HG03571 (cell line): ENCODE data around the gene UGCG.
"Not testable (repeated sequence)": the region's sequence is repeated elsewhere in the genome, so short reads cannot be mapped to it uniquely, and the experiment has no call there.

Experiments used
- ATAC-seq: cut with Tn5 transposase; IDR thresholded peaks from one replicate; pipeline ENCODE4 v1.9.1; 2021; ENCODE audit not compliant: unreplicated experiment

Gene UGCG

GRCh38 chr9:111917201-111917600, 20.6 kb downstream of the UGCG start:
- no peak for ATAC-seq

GRCh38 chr9:111917980-111918379, 21.4 kb downstream of the UGCG start:
- ATAC-seq, result no peak

DNA sequence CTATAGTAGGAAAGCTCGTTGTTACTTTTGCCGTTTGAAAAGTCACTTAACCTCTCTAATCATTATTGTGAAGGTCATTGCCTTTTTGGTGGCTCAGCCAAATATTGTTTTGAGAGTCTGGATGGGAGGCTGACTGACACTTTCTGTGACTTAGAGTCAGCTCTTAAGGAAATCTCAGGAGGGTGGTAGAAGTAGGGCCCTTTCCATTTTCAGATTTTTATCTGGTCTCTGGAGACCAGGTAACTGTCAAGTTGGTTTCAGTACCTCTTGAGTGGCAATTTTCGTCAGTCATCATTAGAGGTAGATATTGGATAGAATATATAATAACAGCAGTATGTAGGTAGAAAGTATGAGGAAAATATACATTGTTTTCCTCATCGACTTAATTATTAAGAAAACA, 23.3 kb downstream of the UGCG start:
- no peak for ATAC-seq

DNA sequence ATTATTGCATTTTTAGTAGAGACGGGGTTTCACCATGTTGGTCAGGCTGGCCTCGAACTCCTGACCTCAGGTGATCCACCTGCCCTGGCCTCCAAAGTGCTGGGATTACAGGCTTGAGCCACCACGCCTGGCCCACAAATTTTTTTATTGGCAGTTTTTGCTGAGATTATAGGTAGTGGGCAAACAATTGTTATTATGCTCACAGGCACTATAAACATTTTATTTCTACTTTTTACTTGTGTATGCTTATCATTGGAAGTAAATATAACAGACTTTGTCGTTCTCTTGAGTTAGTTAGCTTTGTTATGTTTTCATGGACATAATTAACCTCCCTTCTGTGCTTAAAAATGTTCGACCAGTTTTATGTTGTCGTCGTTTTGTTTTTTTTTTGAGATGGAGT, 23.9 kb downstream of the UGCG start:
- no peak for ATAC-seq

GRCh38 chr9:111922324-111923013, 25.9 kb downstream of the UGCG start:
- no peak for ATAC-seq

DNA sequence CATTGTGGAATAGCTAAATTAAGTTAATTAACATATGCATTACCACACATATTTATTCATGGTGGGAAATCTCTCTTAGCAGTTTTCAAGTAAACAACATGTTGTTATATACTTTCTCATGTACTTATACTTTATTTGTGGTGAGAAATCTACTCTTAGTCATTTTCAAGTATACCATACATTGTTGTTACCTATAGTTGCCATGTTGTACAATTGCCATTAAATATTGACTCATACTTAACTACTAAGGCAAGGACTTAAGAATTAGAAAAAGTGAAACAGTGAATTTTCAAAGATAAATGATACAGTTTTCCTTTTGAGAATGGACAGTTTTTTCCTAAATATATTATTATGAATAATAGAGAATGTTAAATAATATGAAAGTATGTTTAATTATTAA, 27.7 kb downstream of the UGCG start:
- ATAC-seq, result no peak

GRCh38 chr9:111925017-111925770, 28.6 kb downstream of the UGCG start:
- no peak for ATAC-seq

- no peak for ATAC-seq
These were observed 29.2 kb downstream of the UGCG start for GRCh38 chr9:111925784-111926183.

GRCh38 chr9:111926421-111926875, 29.8 kb downstream of the UGCG start:
- peak; percentile 98 for ATAC-seq

- no peak for ATAC-seq
These were observed 31.7 kb downstream of the UGCG start for GRCh38 chr9:111928359-111928720.

GRCh38 chr9:111934747-111935146, 38.1 kb downstream of the UGCG start:
- ATAC-seq, result no peak

- no peak for ATAC-seq
These were observed 39.8 kb downstream of the UGCG start for GRCh38 chr9:111936391-111936790.

DNA sequence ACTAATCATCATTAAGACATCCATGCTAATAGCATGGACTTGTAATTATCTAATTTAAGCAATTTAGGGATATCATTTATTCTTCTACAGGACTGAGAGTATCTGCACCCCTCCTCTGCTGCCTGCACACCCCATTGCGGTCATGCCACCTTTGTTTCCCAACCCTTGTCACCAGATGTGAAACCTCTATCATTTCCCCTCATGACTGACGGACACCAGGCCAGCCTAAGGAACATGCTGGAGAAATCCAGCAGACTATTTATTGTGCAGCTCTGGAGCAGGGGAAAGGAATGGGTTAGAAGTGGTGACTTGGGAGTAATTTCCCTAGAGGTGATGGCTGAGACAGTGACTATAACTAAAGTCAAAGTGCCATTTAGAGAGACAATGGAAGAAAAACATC, 40.7 kb downstream of the UGCG start:
- no peak for ATAC-seq

DNA sequence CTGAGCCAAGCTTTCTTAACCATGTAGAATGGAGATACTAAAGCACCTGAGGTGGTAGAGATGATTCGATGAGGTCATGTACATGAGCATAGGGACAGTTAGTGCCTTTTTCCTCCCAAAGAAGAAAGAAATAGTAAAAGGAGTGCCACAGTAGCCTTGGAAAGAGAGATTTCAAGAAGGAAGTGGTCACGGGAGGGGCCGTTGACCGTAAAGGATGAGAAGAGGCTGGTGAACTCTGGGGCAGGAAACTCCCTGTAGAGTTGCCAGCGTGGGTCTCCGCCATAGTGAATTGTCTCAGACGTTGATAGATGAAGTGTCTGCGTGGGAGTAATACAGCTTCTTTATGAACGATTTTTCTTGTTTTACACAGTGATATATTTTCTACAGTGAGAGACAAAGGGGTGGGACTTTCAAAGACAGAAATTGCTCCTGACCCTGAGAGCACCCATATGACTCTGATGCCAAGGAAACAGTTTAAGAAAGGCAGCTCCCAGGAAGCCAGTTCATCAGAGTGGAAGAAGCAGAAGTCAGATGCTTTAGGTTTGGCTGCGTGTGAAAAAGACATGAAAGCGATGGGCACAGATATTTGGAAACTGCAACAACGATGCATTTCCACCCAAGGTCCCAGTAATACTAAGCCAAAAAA, 41.3 kb downstream of the UGCG start:
- ATAC-seq, result peak; percentile 78

GRCh38 chr9:111938427-111938800, 41.8 kb downstream of the UGCG start:
- ATAC-seq, result no peak

- no peak for ATAC-seq
These were observed 42.7 kb downstream of the UGCG start for GRCh38 chr9:111939322-111939721.

- ATAC-seq, result no peak
These were observed 44.1 kb downstream of the UGCG start for GRCh38 chr9:111940697-111941096.

DNA sequence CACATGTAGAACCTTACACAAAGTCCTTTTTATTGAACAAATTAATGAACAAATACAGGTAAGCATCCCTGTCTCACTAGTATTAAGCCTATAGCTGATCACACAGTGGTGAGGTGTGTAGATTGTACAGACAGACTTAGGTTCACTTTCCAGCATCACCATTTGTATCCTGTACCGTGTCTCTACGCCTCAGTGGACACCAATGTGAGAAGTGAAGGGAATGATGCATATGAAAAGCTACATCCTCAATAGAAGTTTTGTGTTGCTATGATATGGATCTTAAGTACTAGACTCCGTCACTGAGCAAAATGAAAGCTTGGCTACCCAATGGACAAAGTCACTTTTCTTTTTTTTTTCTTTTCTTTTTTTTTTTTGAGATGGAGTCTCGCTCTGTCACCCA, 46.6 kb downstream of the UGCG start:
- no peak for ATAC-seq

GRCh38 chr9:111943746-111944145, 47.1 kb downstream of the UGCG start:
- no peak for ATAC-seq

DNA sequence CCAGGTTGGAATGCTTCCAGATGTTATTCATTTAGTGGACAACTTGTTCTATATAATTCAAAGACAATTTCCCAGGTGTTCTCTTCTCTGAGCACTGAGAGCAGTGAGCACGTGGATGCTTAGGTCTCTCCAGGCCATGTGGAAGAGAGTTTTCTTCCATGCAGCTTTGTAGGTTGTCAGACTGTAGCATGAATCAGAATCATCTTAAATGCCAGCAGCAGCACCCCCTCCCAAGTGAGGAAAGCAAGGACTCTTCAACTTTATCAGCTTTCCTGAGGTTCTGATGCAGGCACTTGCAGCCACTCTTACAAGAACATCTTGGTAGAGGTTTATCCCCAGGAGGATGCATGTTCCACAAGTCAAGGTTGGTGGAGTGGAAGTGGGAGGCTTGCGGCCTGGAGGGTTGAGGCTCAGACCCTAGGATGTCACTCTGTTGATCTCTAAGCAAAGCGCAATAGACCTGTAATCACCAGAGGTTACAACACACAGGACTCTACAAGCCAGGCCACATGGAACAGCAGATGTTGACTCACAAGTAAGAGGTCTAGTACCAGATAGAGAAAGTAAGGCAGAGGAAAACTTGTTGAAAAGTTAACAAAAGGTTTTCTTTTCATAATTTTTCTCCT, 47.7 kb downstream of the UGCG start:
- ATAC-seq, result no peak

- ATAC-seq, result no peak
These were observed 48.6 kb downstream of the UGCG start for GRCh38 chr9:111945216-111945615.

- not testable (repeated sequence) for ATAC-seq
These were observed 51.5 kb downstream of the UGCG start for GRCh38 chr9:111948109-111948508.
